Measurements from ENCODE around the gene IL26. TPM values are rescaled to one million over a fixed set of nuclear protein-coding genes. Genes with fewer than 3 reads are reported as not detected.

Gene IL26
- total RNA-seq, 3 donors from 2014 or later (not counting 1 experiment from before 2014, with no cell fraction given), result not detected

DNA sequence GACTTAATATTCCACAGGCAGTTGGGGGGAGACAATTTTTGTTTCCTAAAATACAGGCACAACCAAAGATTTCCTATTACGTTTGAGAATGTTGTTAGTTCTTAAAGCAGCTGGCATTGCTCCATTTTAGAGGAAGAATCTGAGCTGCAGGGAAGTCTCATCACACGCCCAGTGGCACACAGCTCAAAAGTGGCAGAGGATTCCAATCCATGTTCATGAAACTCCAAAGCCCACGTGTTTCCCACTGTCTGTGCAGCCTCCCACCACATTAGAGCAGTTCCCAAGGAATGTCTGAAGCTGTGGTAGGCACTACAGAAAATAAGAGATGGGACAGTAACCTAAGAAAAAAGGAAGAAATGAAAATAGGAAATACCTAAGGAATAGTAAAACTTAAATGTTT, 6.1 kb upstream of the IL26 start:
- H3K36me3 Mint-ChIP-seq, result no peaks in the 10 kb centered on the region
- H3K27ac Mint-ChIP-seq, result no peak overlapping the region
- Histone ChIP-seq H3K4me3 (ENCODE audit: low read length) (no peak overlapping the region), H3K27ac (ENCODE audit: low read length) (no peak overlapping the region), H3K27me3 (ENCODE audit: control insufficient read depth, insufficient read depth, low read length) (no peaks in the 10 kb centered on the region), H3K9me3 (ENCODE audit: control insufficient read depth, insufficient read depth, low read length) (no peaks in the 10 kb centered on the region), H3K4me1 (ENCODE audit: control insufficient read depth, insufficient read depth, low read length) (peaks cover 8% of the 10 kb centered on the region), H3K36me3 (ENCODE audit: control insufficient read depth, insufficient read depth, low read length) (no peaks in the 10 kb centered on the region)
- TF ChIP-seq, protein P1, sequence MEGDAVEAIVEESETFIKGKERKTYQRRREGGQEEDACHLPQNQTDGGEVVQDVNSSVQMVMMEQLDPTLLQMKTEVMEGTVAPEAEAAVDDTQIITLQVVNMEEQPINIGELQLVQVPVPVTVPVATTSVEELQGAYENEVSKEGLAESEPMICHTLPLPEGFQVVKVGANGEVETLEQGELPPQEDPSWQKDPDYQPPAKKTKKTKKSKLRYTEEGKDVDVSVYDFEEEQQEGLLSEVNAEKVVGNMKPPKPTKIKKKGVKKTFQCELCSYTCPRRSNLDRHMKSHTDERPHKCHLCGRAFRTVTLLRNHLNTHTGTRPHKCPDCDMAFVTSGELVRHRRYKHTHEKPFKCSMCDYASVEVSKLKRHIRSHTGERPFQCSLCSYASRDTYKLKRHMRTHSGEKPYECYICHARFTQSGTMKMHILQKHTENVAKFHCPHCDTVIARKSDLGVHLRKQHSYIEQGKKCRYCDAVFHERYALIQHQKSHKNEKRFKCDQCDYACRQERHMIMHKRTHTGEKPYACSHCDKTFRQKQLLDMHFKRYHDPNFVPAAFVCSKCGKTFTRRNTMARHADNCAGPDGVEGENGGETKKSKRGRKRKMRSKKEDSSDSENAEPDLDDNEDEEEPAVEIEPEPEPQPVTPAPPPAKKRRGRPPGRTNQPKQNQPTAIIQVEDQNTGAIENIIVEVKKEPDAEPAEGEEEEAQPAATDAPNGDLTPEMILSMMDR (IDR thresholded peaks at IDR 0.05), result no peak
- intact Hi-C loops (cut with micrococcal nuclease), result no loop called here
- H3K9me3 Mint-ChIP-seq, result no peaks in the 10 kb centered on the region
- 60% methylated on average over 2 of the region's 3 CpGs for WGBS (ENCODE audit: insufficient coverage)
- no peak overlapping the region for H3K4me3 Mint-ChIP-seq
- H3K27me3 Mint-ChIP-seq (ENCODE audit: low read depth in 2 of 2), result peaks cover 4 to 6% of the 10 kb centered on the region in 2 donors
- peaks cover 8 to 14% of the 10 kb centered on the region in 2 donors for H3K4me1 Mint-ChIP-seq
- no peak for ATAC-seq
- no peak for DNase-seq

DNA sequence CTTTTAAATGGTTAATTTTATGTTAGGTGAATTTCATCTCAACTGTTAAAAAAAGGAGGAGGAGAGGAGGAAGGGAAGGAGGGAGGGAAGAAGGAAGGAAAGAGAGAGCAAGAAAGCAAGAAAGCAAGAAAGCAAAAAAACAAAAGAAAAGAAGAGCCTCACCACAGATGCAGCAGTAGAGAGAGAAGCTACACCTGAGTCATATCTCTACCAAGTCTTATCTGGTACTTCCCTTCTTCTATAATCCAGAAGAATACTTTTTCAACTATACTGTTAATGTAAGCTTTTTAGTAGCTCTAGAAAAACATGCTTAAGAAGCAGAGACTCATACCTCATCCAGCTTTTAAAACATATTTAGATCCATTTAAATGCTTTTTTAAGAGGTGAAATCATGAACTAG, 5.6 kb upstream of the IL26 start:
- no peak for DNase-seq
- H3K36me3 Mint-ChIP-seq, result no peaks in the 10 kb centered on the region
- TF ChIP-seq, protein P1 (IDR thresholded peaks at IDR 0.05), result no peak
- ATAC-seq, result no peak
- H3K4me1 Mint-ChIP-seq, result peaks cover 4 to 9% of the 10 kb centered on the region in 2 donors
- peaks cover 3% of the 10 kb centered on the region for H3K4me1 ChIP-seq (ENCODE audit: control insufficient read depth, insufficient read depth, low read length)
- no peak overlapping the region for H3K4me3 ChIP-seq (ENCODE audit: low read length)
- no peaks in the 10 kb centered on the region for H3K9me3 ChIP-seq (ENCODE audit: control insufficient read depth, insufficient read depth, low read length)
- intact Hi-C loops (cut with micrococcal nuclease), result no loop called here
- H3K9me3 Mint-ChIP-seq, result no peaks in the 10 kb centered on the region
- H3K27me3 Mint-ChIP-seq (ENCODE audit: low read depth in 2 of 2), result peaks cover 8 to 11% of the 10 kb centered on the region in 2 donors
- H3K36me3 ChIP-seq (ENCODE audit: control insufficient read depth, insufficient read depth, low read length), result no peaks in the 10 kb centered on the region
- no peaks in the 10 kb centered on the region for H3K27me3 ChIP-seq (ENCODE audit: control insufficient read depth, insufficient read depth, low read length)
- no peak overlapping the region for H3K4me3 Mint-ChIP-seq
- no peak overlapping the region for H3K27ac ChIP-seq (ENCODE audit: low read length)
- no peak overlapping the region for H3K27ac Mint-ChIP-seq

DNA sequence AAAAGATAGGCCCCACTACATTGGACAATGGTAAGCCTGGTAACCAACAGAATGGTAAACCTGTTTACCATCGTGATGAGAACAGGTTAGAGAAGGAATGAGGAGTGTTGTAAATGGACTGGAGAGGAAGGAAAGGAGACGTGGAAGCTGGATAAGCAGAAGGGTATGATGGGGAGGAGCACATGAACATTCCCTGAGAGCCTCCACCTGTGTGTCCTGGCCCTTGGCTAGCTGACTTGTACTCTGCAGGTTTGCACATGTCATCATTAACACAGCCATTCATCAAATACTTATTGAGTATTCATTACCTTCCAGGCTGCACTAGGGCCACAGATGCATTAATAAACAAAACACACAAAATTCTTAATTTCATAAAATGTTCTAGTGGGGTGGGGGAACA, 4.3 kb upstream of the IL26 start:
- DNase-seq (no peak), ATAC-seq (no peak)
- no peaks in the 10 kb centered on the region for H3K36me3 Mint-ChIP-seq
- TF ChIP-seq, protein P1 (IDR thresholded peaks at IDR 0.05), result no peak
- no peaks in the 10 kb centered on the region for H3K36me3 ChIP-seq (ENCODE audit: control insufficient read depth, insufficient read depth, low read length)
- H3K4me1 ChIP-seq (ENCODE audit: control insufficient read depth, insufficient read depth, low read length), result no peaks in the 10 kb centered on the region
- H3K4me3 ChIP-seq (ENCODE audit: low read length), result no peak overlapping the region
- no peaks in the 10 kb centered on the region for H3K27me3 ChIP-seq (ENCODE audit: control insufficient read depth, insufficient read depth, low read length)
- H3K9me3 ChIP-seq (ENCODE audit: control insufficient read depth, insufficient read depth, low read length), result no peaks in the 10 kb centered on the region
- peaks cover 11 to 16% of the 10 kb centered on the region in 2 donors for H3K27me3 Mint-ChIP-seq (ENCODE audit: low read depth in 2 of 2)
- no peak overlapping the region for H3K27ac Mint-ChIP-seq
- H3K9me3 Mint-ChIP-seq, result no peaks in the 10 kb centered on the region
- WGBS (ENCODE audit: insufficient coverage), result 93% methylated on average over 2 of the region's 2 CpGs
- H3K4me3 Mint-ChIP-seq, result no peak overlapping the region
- intact Hi-C loops (cut with micrococcal nuclease), result no loop called here
- no peak overlapping the region for H3K27ac ChIP-seq (ENCODE audit: low read length)
- H3K4me1 Mint-ChIP-seq, result no peaks in the 10 kb centered on the region

DNA sequence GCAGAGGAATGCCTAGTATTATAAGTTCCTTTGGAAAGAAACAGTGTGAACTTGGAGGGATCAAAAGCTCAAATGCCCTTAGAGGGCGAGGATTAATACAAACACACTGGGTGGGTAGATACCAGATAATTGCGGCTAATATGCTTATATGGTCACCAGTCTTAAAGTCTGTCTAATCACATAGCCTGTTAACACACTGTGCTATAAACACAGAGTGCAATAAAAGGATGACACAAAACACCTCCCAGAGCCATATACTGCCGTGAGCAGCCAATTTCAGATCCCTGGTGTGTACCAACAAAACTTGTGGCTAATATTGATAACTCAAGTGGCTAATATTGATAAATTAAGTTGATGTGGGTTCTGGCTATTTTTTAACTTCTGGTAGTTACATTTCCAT, 1.7 kb upstream of the IL26 start:
- 97% methylated on average over 2 of the region's 3 CpGs for WGBS (ENCODE audit: insufficient coverage)
- no peaks in the 10 kb centered on the region for H3K27me3 ChIP-seq (ENCODE audit: control insufficient read depth, insufficient read depth, low read length)
- no peaks in the 10 kb centered on the region for H3K36me3 ChIP-seq (ENCODE audit: control insufficient read depth, insufficient read depth, low read length)
- Mint-ChIP-seq H3K9me3 (no peaks in the 10 kb centered on the region), H3K4me1 (peaks cover 6 to 7% of the 10 kb centered on the region in 2 donors), H3K4me3 (no peak overlapping the region), H3K27ac (no peak overlapping the region), H3K27me3 (ENCODE audit: low read depth in 2 of 2) (peaks cover 5 to 20% of the 10 kb centered on the region in 2 donors), H3K36me3 (no peaks in the 10 kb centered on the region)
- no peaks in the 10 kb centered on the region for H3K9me3 ChIP-seq (ENCODE audit: control insufficient read depth, insufficient read depth, low read length)
- TF ChIP-seq, protein P1 (IDR thresholded peaks at IDR 0.05), result no peak
- DNase-seq, result no peak
- peaks cover 4% of the 10 kb centered on the region for H3K4me1 ChIP-seq (ENCODE audit: control insufficient read depth, insufficient read depth, low read length)
- intact Hi-C loops (cut with micrococcal nuclease), result no loop called here
- H3K4me3 ChIP-seq (ENCODE audit: low read length), result no peak overlapping the region
- no peak overlapping the region for H3K27ac ChIP-seq (ENCODE audit: low read length)
- no peak for ATAC-seq

All from natural killer cell (primary cell).